Right cardiac atrium (tissue), 5 donors: ENCODE measurements around the gene DAB1. TPM values are rescaled to one million over a fixed set of nuclear protein-coding genes. Genes with fewer than 3 reads are reported as not detected.
A peak's percentile ranks its signal among the peaks of the same experiment; 100 is the strongest.
"Not testable (repeated sequence)": the region's sequence is repeated elsewhere in the genome, so short reads cannot be mapped to it uniquely, and the experiment has no call there.

Experiments used
- ATAC-seq, 2 donors: fragments of 200-7000 bp; cut with Tn5 transposase; one replicate each; pipeline versions ENCODE4 v1.8.0 to v1.9.1; 2020; ENCODE audit warnings: moderate library complexity in 2 of 2, mild to moderate bottlenecking in 1 of 2
- DNase-seq, 3 donors: peaks; one replicate each; pipeline ENCODE4 v3.0.0-alpha.2; 2020
- H3K27ac ChIP-seq: one replicate; pipeline ENCODE4 v1.5.1; 2013; ENCODE audit warnings: mild to moderate bottlenecking, low read length, control low read depth, moderate library complexity
- H3K27me3 ChIP-seq: one replicate; pipeline ENCODE4 v1.6.1; 2013; ENCODE audit not compliant: control insufficient read depth, insufficient read depth
- H3K4me1 ChIP-seq: one replicate; pipeline ENCODE4 v1.6.1; 2013; ENCODE audit warnings: low read length; ENCODE audit not compliant: control insufficient read depth, insufficient read depth
- H3K4me3 ChIP-seq: one replicate; pipeline ENCODE4 v1.5.1; 2013; ENCODE audit warnings: low read length, control low read depth
- H3K9me3 ChIP-seq: one replicate; pipeline ENCODE4 v1.6.1; 2013; ENCODE audit warnings: low read length; ENCODE audit not compliant: control insufficient read depth
- WGBS: extraction: QIAGEN DNeasy Blood & Tissue Kit; methylation state at CpG from one replicate; pipeline ENCODE4 v1.1.7; 2013; 5-methylcytosine and 5-hydroxymethylcytosine counted together
- intact Hi-C, 4 donors: fragments of 100-400 bp; cut with DNase I; formaldehyde crosslinking; loops; one replicate each; pipeline versions ENCODE4 v1.11.0 to v1.14.0; 2022 to 2023
- polyA plus RNA-seq: library from polyadenylated mRNA; stranded (reverse); fragments of 200-250 nt; gene quantifications from one replicate; pipeline ENCODE4 v1.2.3, GENCODE V29; 2013
- total RNA-seq, 4 donors: library from RNA; stranded (reverse); fragmentation: NEBNext Ultra II Directional; extraction: Animal tissue kit (Norgen Biotek cat#: 25700); gene quantifications; one replicate each; pipeline ENCODE4 v1.2.1, GENCODE V29; 2021
- donor health status: healthy with polysubstance abuse.
- donor health status: DM: no; HTN: yes; CAD: no.
- donor health status: DM: no; HTN: no; CAD: no.
- donor health status: DM: no; HTN: yes; CAD: no; lungs with severe emphysema.
- donor health status: DM: yes; HTN: yes; CAD: no.

The DAB1 gene
- total and polyA plus RNA-seq, 5 donors: 2.5 to 10.8 (median 8.7) TPM

- DNase-seq (no peak), ATAC-seq (peak in 1 of 2 donors; percentile 37)
- intact Hi-C loops: no loop called here
- Histone ChIP-seq H3K9me3 (no peaks in the 10 kb centered on the region), H3K27ac (no peak overlapping the region), H3K4me1 (no peaks in the 10 kb centered on the region), H3K27me3 (no peaks in the 10 kb centered on the region), H3K4me3 (no peak overlapping the region)
- 74% methylated on average over 3 of the region's 3 CpGs for WGBS
Measured at GRCh38 chr1:57093122-57093521, 330.7 kb downstream of the DAB1 start.

GRCh38 chr1:57091642-57092041, 332.2 kb downstream of the DAB1 start:
- DNase-seq (no peak), ATAC-seq (no peak)
- H3K9me3 ChIP-seq: no peaks in the 10 kb centered on the region
- intact Hi-C loops: no loop called here
- no peaks in the 10 kb centered on the region for H3K4me1 ChIP-seq
- H3K4me3 ChIP-seq: no peak overlapping the region
- 85% methylated on average over 1 of the region's 1 CpG for WGBS
- no peaks in the 10 kb centered on the region for H3K27me3 ChIP-seq
- no peak overlapping the region for H3K27ac ChIP-seq

- Histone ChIP-seq H3K4me3 (no peak overlapping the region), H3K27ac (no peak overlapping the region), H3K4me1 (no peaks in the 10 kb centered on the region), H3K27me3 (no peaks in the 10 kb centered on the region), H3K9me3 (no peaks in the 10 kb centered on the region)
- intact Hi-C loops: no loop called here
- WGBS: 26% methylated on average over 3 of the region's 3 CpGs
- peak in 1 of 3 donors; percentile 19 for DNase-seq
- peak; percentile 50 to 62 for ATAC-seq
Measured at GRCh38 chr1:57089855-57090254, 334.0 kb downstream of the DAB1 start.

DNA sequence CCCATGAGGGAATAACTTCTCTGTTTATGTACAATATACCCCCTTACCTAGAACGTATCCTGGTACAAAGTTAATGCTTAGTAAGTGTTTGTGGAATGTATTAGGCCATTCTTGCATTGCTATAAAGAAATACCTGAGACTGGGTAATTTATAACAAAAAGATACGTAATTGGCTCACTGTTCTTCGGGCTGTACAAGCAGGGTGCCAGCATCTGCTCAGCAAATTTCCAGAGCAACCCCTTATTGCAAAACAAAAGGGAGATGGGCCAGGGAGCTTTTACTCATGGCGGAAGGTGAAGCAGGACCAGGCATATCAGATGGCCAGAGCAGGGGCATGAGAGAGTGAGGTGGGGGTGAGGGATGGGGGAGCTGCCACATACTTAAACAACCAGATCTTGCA, 334.6 kb downstream of the DAB1 start:
- Histone ChIP-seq H3K27ac (no peak overlapping the region), H3K4me3 (no peak overlapping the region), H3K4me1 (no peaks in the 10 kb centered on the region), H3K9me3 (no peaks in the 10 kb centered on the region), H3K27me3 (no peaks in the 10 kb centered on the region)
- DNase-seq: no peak
- intact Hi-C loops: no loop called here
- WGBS: 88% methylated on average over 4 of the region's 4 CpGs
- ATAC-seq: no peak

- intact Hi-C loops: no loop called here
- no peaks in the 10 kb centered on the region for H3K9me3 ChIP-seq
Measured at GRCh38 chr1:57088653-57089052, 335.2 kb downstream of the DAB1 start.

DNA sequence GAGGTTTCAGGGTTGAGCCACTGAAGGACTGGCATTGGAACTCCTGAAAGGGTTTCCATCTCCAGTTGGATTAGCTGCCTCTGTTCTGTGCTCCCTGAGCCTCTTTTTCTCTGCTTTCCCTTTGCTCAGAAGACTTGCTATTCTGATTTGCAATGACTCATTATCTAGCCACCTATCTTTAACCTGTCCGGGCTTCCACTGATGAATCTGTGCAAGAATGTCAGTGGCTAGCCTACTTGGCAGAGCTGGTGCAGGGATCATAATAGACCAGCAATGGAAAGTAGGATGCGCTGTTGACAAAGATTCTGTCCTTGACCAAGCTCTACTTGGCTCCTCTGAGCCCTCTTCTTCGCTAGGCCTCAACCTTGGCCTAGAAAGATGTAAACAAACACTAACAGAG, 336.2 kb downstream of the DAB1 start:
- H3K9me3 ChIP-seq, intact Hi-C loops, H3K4me3 ChIP-seq, H3K4me1 ChIP-seq, H3K27me3 ChIP-seq, ATAC-seq, DNase-seq, H3K27ac ChIP-seq: not testable (repeated sequence)
- WGBS: 83% methylated on average over 2 of the region's 3 CpGs

More at GRCh38 chr1:57088653-57089052, 335.2 kb downstream of the DAB1 start:
- H3K27ac ChIP-seq: no peak overlapping the region
- DNase-seq (no peak), ATAC-seq (no peak)
- 71% methylated on average over 6 of the region's 6 CpGs for WGBS
- no peaks in the 10 kb centered on the region for H3K27me3 ChIP-seq
- H3K4me3 ChIP-seq: no peak overlapping the region
- H3K4me1 ChIP-seq: no peaks in the 10 kb centered on the region

GRCh38 chr1:57086154-57086553, 337.7 kb downstream of the DAB1 start:
- WGBS: 56% methylated on average over 6 of the region's 6 CpGs
- intact Hi-C loops: no loop called here

DNA sequence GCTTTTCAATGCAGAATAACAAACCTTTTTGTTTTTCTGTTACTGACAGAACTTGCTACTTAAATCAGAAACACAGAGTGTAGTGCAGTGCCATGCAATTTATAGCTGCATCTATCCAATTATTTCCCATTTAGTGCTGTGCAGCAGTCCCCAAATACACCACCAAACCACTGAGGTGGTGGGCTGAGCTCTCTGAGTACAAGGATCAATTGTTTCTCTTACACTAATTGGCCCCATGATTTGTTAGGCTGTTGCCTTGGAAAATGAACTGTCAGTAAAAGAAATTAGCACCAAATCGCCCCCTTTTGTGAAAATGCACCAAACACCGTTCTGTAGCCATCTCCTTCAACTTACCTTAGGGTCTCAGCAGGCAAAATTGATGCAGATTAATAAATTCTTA, 339.2 kb downstream of the DAB1 start:
- H3K27me3 ChIP-seq: no peaks in the 10 kb centered on the region
- no peak overlapping the region for H3K27ac ChIP-seq
- H3K4me1 ChIP-seq: no peaks in the 10 kb centered on the region
- no peaks in the 10 kb centered on the region for H3K9me3 ChIP-seq
- intact Hi-C loops: no loop called here
- H3K4me3 ChIP-seq: no peak overlapping the region
- 83% methylated on average over 2 of the region's 2 CpGs for WGBS
- DNase-seq (no peak), ATAC-seq (no peak)

More at GRCh38 chr1:57086154-57086553, 337.7 kb downstream of the DAB1 start:
- Histone ChIP-seq H3K9me3 (no peaks in the 10 kb centered on the region), H3K4me1 (no peaks in the 10 kb centered on the region), H3K4me3 (no peak overlapping the region), H3K27ac (peak overlapping the region; percentile 16), H3K27me3 (no peaks in the 10 kb centered on the region)
- no peak for ATAC-seq
- DNase-seq: peak in 1 of 3 donors; percentile 32

DNA sequence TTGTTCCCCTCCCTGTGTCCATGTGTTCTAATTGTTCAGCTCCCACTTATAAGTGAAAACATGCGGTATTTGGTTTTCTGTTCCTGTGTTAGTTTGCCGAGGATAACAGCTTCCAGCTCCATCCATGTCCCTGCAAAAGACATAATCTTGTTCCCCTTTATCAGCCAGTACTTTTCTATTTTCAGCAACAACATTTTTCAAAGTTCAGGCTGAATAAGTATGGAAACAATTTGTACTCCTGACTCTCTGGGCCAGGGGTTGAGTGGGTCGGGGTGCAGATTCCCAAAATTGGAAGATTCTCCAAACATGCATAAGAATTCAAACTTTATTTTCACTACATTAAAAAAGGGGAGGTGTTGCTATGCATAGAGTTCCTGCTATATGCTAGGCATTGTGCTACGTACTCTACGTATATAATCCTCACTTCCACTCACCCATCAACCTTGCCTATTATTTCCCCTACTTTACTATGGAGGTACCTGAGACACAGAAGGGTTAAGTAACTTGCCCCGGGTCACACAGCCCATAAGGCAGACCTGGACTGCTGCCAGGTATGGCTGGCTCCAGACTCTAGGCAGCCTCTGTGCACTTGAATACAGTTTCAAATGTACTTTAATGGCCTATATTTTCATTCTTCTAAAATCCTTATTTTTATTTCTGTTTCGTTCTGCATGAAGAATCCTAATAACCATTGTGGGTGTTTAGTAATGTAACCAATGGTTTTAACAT, 341.0 kb downstream of the DAB1 start:
- Histone ChIP-seq H3K27me3 (no peaks in the 10 kb centered on the region), H3K9me3 (no peaks in the 10 kb centered on the region), H3K27ac (peak overlapping the region; percentile 59), H3K4me3 (no peak overlapping the region), H3K4me1 (no peaks in the 10 kb centered on the region)
- WGBS: 51% methylated on average over 7 of the region's 7 CpGs
- ATAC-seq: peak; percentile 39 to 53
- intact Hi-C loops: no loop called here
- peak in 1 of 3 donors; percentile 53 for DNase-seq

DNA sequence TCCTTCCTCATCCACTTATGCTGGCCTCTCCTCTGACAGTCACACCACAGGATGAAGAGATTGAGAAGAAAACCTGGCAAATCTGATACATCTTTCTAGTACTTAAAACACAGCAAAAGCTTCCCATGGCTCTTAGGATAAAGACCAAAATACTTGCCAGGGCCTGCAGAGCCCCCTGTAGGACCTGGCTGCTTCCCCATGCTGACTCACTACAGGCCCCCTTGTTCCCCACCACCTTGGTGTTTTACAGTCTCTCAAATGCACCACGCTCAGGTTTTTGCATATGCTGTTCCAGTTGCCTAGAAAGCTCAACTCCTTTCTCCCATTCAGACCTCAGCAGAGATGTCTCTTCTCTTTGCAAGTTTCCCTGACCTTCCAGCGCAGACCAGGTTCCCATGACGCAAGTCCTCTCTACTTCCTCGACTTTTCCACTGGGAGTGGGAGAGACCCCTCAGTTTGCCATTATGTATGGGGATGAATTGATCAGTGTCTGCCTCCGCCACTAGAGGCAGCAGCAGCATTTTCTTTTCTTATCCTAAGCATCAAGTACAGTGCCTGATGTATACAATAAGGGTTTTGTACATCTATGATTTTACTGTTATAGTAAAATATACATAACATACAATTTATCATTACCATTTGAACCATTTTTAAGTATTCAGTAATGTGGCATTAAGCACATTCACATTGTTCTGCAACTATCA, 344.3 kb downstream of the DAB1 start:
- Histone ChIP-seq H3K27ac (no peak overlapping the region), H3K4me3 (no peak overlapping the region), H3K27me3 (no peaks in the 10 kb centered on the region), H3K9me3 (no peaks in the 10 kb centered on the region), H3K4me1 (no peaks in the 10 kb centered on the region)
- DNase-seq (no peak), ATAC-seq (no peak)
- WGBS: 92% methylated on average over 5 of the region's 5 CpGs
- intact Hi-C loops: no loop called here

- H3K9me3 ChIP-seq: no peaks in the 10 kb centered on the region
- no peak overlapping the region for H3K4me3 ChIP-seq
- DNase-seq: no peak
- 79% methylated on average over 8 of the region's 8 CpGs for WGBS
- H3K4me1 ChIP-seq: no peaks in the 10 kb centered on the region
- no peaks in the 10 kb centered on the region for H3K27me3 ChIP-seq
- H3K27ac ChIP-seq: no peak overlapping the region
- ATAC-seq: no peak
- intact Hi-C loops: no loop called here
Measured at GRCh38 chr1:57072401-57073110, 351.3 kb downstream of the DAB1 start.
